A375 (cell line): ENCODE data around the gene ZFP91. TPM values are rescaled to one million over a fixed set of nuclear protein-coding genes. Genes with fewer than 3 reads are reported as not detected.

Experiments used
- total RNA-seq: library from RNA; depleted of rRNA; stranded (reverse); fragments of >200 nt; shearing (Covaris generic); gene quantifications from 2 replicates; pipeline ENCODE4 v1.2.3, GENCODE V29; 2014; rRNA removed

Gene ZFP91, protein sequence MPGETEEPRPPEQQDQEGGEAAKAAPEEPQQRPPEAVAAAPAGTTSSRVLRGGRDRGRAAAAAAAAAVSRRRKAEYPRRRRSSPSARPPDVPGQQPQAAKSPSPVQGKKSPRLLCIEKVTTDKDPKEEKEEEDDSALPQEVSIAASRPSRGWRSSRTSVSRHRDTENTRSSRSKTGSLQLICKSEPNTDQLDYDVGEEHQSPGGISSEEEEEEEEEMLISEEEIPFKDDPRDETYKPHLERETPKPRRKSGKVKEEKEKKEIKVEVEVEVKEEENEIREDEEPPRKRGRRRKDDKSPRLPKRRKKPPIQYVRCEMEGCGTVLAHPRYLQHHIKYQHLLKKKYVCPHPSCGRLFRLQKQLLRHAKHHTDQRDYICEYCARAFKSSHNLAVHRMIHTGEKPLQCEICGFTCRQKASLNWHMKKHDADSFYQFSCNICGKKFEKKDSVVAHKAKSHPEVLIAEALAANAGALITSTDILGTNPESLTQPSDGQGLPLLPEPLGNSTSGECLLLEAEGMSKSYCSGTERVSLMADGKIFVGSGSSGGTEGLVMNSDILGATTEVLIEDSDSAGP
- 53.8 and 60.8 TPM in 2 replicates for total RNA-seq

GRCh38 chr11:58578635-58579191, at the start of gene ZFP91:
Gene ZFP91 (plus strand): TSS chr11:58579063. CDS start chr11:58579282, 219 bp downstream.

GRCh38 chr11:58575377-58576020, 3.4 kb upstream of the ZFP91 start, which contains the start of gene LPXN:
Gene LPXN (minus strand): TSS chr11:58575856. CDS start chr11:58575772, 84 bp downstream.

DNA sequence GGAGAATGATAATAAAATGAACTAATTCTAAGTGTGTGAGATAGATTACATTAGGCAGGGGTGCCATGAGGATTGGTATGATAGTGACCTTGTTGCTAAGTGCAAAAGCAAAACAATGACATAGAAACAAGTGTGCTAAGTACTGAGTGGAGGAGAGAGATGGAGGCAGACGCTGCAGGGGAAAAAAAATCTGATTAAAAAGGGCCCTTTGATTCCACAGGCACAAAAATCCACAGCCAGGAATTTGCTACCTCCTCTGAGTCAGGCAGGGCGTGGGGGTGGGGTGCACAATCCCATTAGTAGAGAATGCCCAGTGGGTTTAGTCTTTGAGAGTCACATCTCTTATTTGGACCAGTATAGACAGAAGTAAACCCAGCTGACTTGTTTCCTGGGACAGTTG, 43.5 kb downstream of the ZFP91 start, which contains the start of gene CNTF:
CNTF (plus strand) TSS at position 322 of the 400 bp plus-strand sequence. CDS start 88 bp downstream, outside the sequence.

Other genes with a start within 250 kb of the ZFP91 start
- gene OR5B17, start 220.0 kb upstream of the ZFP91 start, total RNA-seq: not detected in 2 replicates
- not detected in 2 replicates for gene OR5B3, start 172.2 kb upstream of the ZFP91 start, total RNA-seq
- gene OR5B2, start 150.9 kb upstream of the ZFP91 start, total RNA-seq: not detected in 2 replicates
- not detected in 2 replicates for gene OR5B12, start 136.8 kb upstream of the ZFP91 start, total RNA-seq
- not detected in 2 replicates for gene OR5B21, start 71.0 kb upstream of the ZFP91 start, total RNA-seq
- 13.1 and 19.8 TPM in 2 replicates for gene LPXN, start 3.2 kb upstream of the ZFP91 start, total RNA-seq
- 3.9 and 5.5 TPM in 2 replicates for gene CNTF, start 43.6 kb downstream of the ZFP91 start, total RNA-seq
- gene GLYAT, start 152.9 kb downstream of the ZFP91 start, total RNA-seq: not detected in 2 replicates